H1 (cell line): ENCODE data around the gene SP5. TPM values are rescaled to one million over a fixed set of nuclear protein-coding genes. Genes with fewer than 3 reads are reported as not detected.

Experiments used
- CTCF ChIA-PET: fragments of 300-600 bp; sonication (Branson Sonifier 250); formaldehyde crosslinking; loops from one replicate; lab custom pipeline; 2021; ENCODE audit not compliant: partially characterized antibody; lab: Charles Lee
- POLR2A ChIA-PET: fragments of 300-600 bp; sonication (Branson Sonifier 250); formaldehyde crosslinking; loops from one replicate; lab custom pipeline; 2021; ENCODE audit warnings: inconsistent platforms; ENCODE audit not compliant: partially characterized antibody; lab: Charles Lee
- DNase-seq, 2 experiments: peaks; one replicate each; pipeline versions ENCODE4 v3.0.0 to v3.0.0-alpha.2; 2010 to 2022; ENCODE audit warnings: low spot score in 2 of 2, low read depth in 1 of 2, mixed read lengths in 1 of 2
- FAIRE-seq: peaks from 2 replicates; lab custom pipeline; 2011; peaks lifted over from hg19 to GRCh38; lab: Jason Lieb, UNC
- H2AFZ ChIP-seq: 2 replicates; pipeline ENCODE4 v1.8.1; 2012; ENCODE audit warnings: low read length, inconsistent platforms
- H2AK5ac ChIP-seq: 2 replicates; pipeline ENCODE4 v1.6.1; 2013; ENCODE audit warnings: low read depth, low read length
- H2BK120ac ChIP-seq: replicated peaks from 2 replicates; pipeline ENCODE3; 2013; ENCODE audit warnings: low read depth, low read length, inconsistent platforms
- H2BK12ac ChIP-seq: 2 replicates; pipeline ENCODE4 v1.6.1; 2013; ENCODE audit warnings: low read depth, low read length
- H2BK15ac ChIP-seq: 2 replicates; pipeline ENCODE4 v1.6.1; 2013; ENCODE audit warnings: low read length
- H2BK20ac ChIP-seq: 2 replicates; pipeline ENCODE4 v1.6.1; 2013; ENCODE audit warnings: low read length
- H2BK5ac ChIP-seq: 2 replicates; pipeline ENCODE4 v1.6.1; 2013; ENCODE audit warnings: low read depth, low read length
- H3K14ac ChIP-seq: 2 replicates; pipeline ENCODE4 v1.6.1; 2013; ENCODE audit warnings: inconsistent platforms; ENCODE audit not compliant: insufficient read length
- H3K18ac ChIP-seq: 2 replicates; pipeline ENCODE4 v1.6.1; 2013; ENCODE audit warnings: low read length; ENCODE audit errors: extremely low read depth
- H3K23ac ChIP-seq: 2 replicates; pipeline ENCODE4 v1.6.1; 2013; ENCODE audit warnings: inconsistent platforms; ENCODE audit not compliant: insufficient read length
- H3K23me2 ChIP-seq: 2 replicates; pipeline ENCODE4 v1.6.1; 2013; ENCODE audit warnings: low read depth, low read length
- H3K27ac ChIP-seq: 2 replicates; pipeline ENCODE4 v1.6.1; 2011; ENCODE audit warnings: low read depth, low read length, inconsistent platforms
- H3K27me3 ChIP-seq, 4 experiments: replicated peaks in 1 of 4; 1 replicate in 1 of 4; 2 replicates in 3 of 4; pipeline versions ENCODE4 v1.6.1 to v1.8.1; 2011 to 2013; ENCODE audit warnings: low read length in 3 of 4, mild to moderate bottlenecking in 3 of 4, inconsistent platforms in 2 of 4, mixed read lengths in 2 of 4, moderate library complexity in 1 of 4; ENCODE audit not compliant: control insufficient read depth in 3 of 4, insufficient read depth in 3 of 4; ENCODE audit errors: extremely low read depth in 1 of 4
- H3K36me3 ChIP-seq, 4 experiments: 2 replicates each; pipeline versions ENCODE4 v1.6.1 to v1.8.1; 2011 to 2013; ENCODE audit warnings: mild to moderate bottlenecking in 4 of 4, low read length in 3 of 4, moderate library complexity in 2 of 4, control low read depth in 1 of 4, inconsistent platforms in 1 of 4; ENCODE audit not compliant: insufficient read depth in 4 of 4, control insufficient read depth in 2 of 4
- H3K4ac ChIP-seq: replicated peaks from 2 replicates; pipeline ENCODE3; 2013; ENCODE audit warnings: low read length, low read depth, mixed read lengths, inconsistent platforms; ENCODE audit not compliant: insufficient read length
- H3K4me1 ChIP-seq, 4 experiments: replicated peaks in 1 of 4; 1 replicate in 1 of 4; 2 replicates in 3 of 4; pipeline versions ENCODE4 v1.6.1 to v1.8.1; 2011 to 2013; ENCODE audit warnings: low read length in 3 of 4, inconsistent platforms in 2 of 4, mixed read lengths in 1 of 4; ENCODE audit not compliant: insufficient read depth in 4 of 4, control insufficient read depth in 3 of 4
- H3K4me2 ChIP-seq, 2 experiments: 2 replicates each; pipeline versions ENCODE4 v1.6.1 to v1.8.1; 2011 to 2013; ENCODE audit warnings: low read depth in 2 of 2, low read length in 2 of 2, control low read depth in 1 of 2, inconsistent platforms in 1 of 2, mild to moderate bottlenecking in 1 of 2; ENCODE audit not compliant: insufficient read depth in 1 of 2
- H3K4me3 ChIP-seq, 4 experiments: fragments of 200-600, 300-600 bp in 1 of 4; sonication (generic), shearing (Covaris generic), sonication (Bioruptor Twin) in 1 of 4; 2 replicates each; pipeline versions ENCODE4 v1.5.1 to v1.8.1; 2011 to 2016; ENCODE audit warnings: low read length in 4 of 4, low read depth in 3 of 4, control low read depth in 2 of 4, inconsistent platforms in 2 of 4, mild to moderate bottlenecking in 2 of 4, mixed read lengths in 1 of 4, moderate library complexity in 1 of 4; ENCODE audit not compliant: insufficient read depth in 2 of 4; ENCODE audit errors: extremely low read depth in 1 of 4
- H3K56ac ChIP-seq: replicated peaks from 2 replicates; pipeline ENCODE3; 2013; ENCODE audit warnings: low read depth, mild to moderate bottlenecking, mixed read lengths, low read length, inconsistent platforms; ENCODE audit not compliant: insufficient read length
- H3K79me1 ChIP-seq: 2 replicates; pipeline ENCODE4 v1.6.1; 2013; ENCODE audit warnings: low read depth, low read length, control low read depth
- H3K79me2 ChIP-seq, 2 experiments: 2 replicates each; pipeline versions ENCODE4 v1.6.1 to v1.8.1; 2012 to 2013; ENCODE audit warnings: low read length in 2 of 2, mild to moderate bottlenecking in 2 of 2, inconsistent platforms in 1 of 2; ENCODE audit not compliant: insufficient read depth in 2 of 2, control insufficient read depth in 1 of 2
- H3K9ac ChIP-seq, 4 experiments: replicated peaks in 1 of 4; 1 replicate in 1 of 4; 2 replicates in 3 of 4; pipeline versions ENCODE4 v1.6.1 to v1.8.1; 2011 to 2013; ENCODE audit warnings: low read depth in 3 of 4, low read length in 3 of 4, control low read depth in 2 of 4, mild to moderate bottlenecking in 2 of 4, moderate library complexity in 2 of 4, inconsistent platforms in 1 of 4; ENCODE audit errors: extremely low read depth in 1 of 4
- H3K9me3 ChIP-seq, 2 experiments: 2 replicates each; pipeline versions ENCODE4 v1.6.1 to v1.8.1; 2012 to 2013; ENCODE audit warnings: mild to moderate bottlenecking in 2 of 2, moderate library complexity in 2 of 2, control low read depth in 1 of 2, inconsistent platforms in 1 of 2, low read depth in 1 of 2, low read length in 1 of 2, mixed read lengths in 1 of 2; ENCODE audit not compliant: insufficient read depth in 2 of 2
- H4K20me1 ChIP-seq, 2 experiments: replicated peaks in 1 of 2; 2 replicates each; pipeline versions ENCODE3 to v1.8.1; 2011 to 2013; ENCODE audit warnings: inconsistent platforms in 2 of 2, low read length in 2 of 2, mild to moderate bottlenecking in 1 of 2; ENCODE audit not compliant: insufficient read depth in 2 of 2, control insufficient read depth in 1 of 2
- H4K5ac ChIP-seq: 2 replicates; pipeline ENCODE4 v1.6.1; 2013; ENCODE audit warnings: low read length, low read depth, mixed read lengths, inconsistent platforms; ENCODE audit not compliant: insufficient read length
- H4K8ac ChIP-seq: 2 replicates; pipeline ENCODE4 v1.8.0; 2013; ENCODE audit warnings: mild to moderate bottlenecking, moderate library complexity, low read length, inconsistent platforms; ENCODE audit not compliant: insufficient read depth; ENCODE audit errors: extremely low read depth
- H4K91ac ChIP-seq: replicated peaks from 2 replicates; pipeline ENCODE3; 2013; ENCODE audit warnings: low read length, mixed read lengths, inconsistent platforms; ENCODE audit not compliant: insufficient read length
- BCL11A ChIP-seq, 2 experiments: IDR thresholded peaks; one replicate each; pipeline ENCODE4 v1.6.1; 2011; ENCODE audit warnings: low read depth in 2 of 2, low read length in 2 of 2, mild to moderate bottlenecking in 2 of 2
- CTBP2 ChIP-seq: IDR thresholded peaks from 2 replicates; pipeline ENCODE4 v1.7.0; 2011; ENCODE audit warnings: borderline replicate concordance, mild to moderate bottlenecking, moderate library complexity, mixed read lengths, low read length; ENCODE audit not compliant: insufficient read depth, insufficient read length
- EZH2 ChIP-seq: fragments of 200-600 bp; sonication (generic); IDR thresholded peaks from 2 replicates; pipeline ENCODE4 v1.7.1; 2012; ENCODE audit warnings: low read depth, mild to moderate bottlenecking, moderate library complexity, low read length, inconsistent platforms; ENCODE audit not compliant: severe bottlenecking
- KDM4A ChIP-seq: IDR thresholded peaks from one replicate; pipeline ENCODE4 v1.7.1; 2012; ENCODE audit warnings: low read depth, mild to moderate bottlenecking, moderate library complexity, low read length, inconsistent platforms; ENCODE audit not compliant: severe bottlenecking
- MAX ChIP-seq: IDR thresholded peaks from 2 replicates; pipeline ENCODE4 v1.6.1; 2012; ENCODE audit warnings: inconsistent platforms
- RNF2 ChIP-seq: fragments of 200-900, 300-1000 bp; sonication (generic); IDR thresholded peaks from 2 replicates; pipeline ENCODE4 v1.7.1; 2016; ENCODE audit warnings: borderline replicate concordance, low read depth, mild to moderate bottlenecking, antibody characterized with exemption, low read length; ENCODE audit not compliant: poor library complexity, severe bottlenecking; ENCODE audit errors: missing control alignments
- WGBS, 2 experiments: shearing (Covaris generic) in 1 of 2; methylation state at CpG; one replicate each; pipeline versions ENCODE4 v1.1.6 to v1.1.7; 2013 to 2015; ENCODE audit warnings: low lambda C conversion rate in 2 of 2, mixed read lengths in 2 of 2, inconsistent platforms in 1 of 2, low coverage in 1 of 2, missing lambda C conversion rate in 1 of 2; ENCODE audit not compliant: insufficient replicate concordance in 2 of 2, insufficient coverage in 1 of 2, insufficient read length in 1 of 2; ENCODE audit errors: extremely low coverage in 1 of 2, missing lambda C conversion rate in 1 of 2; 5-methylcytosine and 5-hydroxymethylcytosine counted together
- long read RNA-seq, 2 experiments: library from RNA in 1 of 2; library from capped mRNA in 1 of 2; stranded (forward); transcript quantifications; one replicate each; pipeline ENCODE4 v2.0.0, GENCODE V29; 2021; ENCODE audit warnings: inconsistent platforms in 1 of 2
- polyA minus RNA-seq, 3 experiments: library from RNA; depleted of rRNA, polyadenylated mRNA; stranded (reverse); fragments of >200 nt; gene quantifications; 1 replicate in 2 of 3; 2 replicates in 1 of 3; pipeline ENCODE4 v1.2.3, GENCODE V29; 2011
- polyA plus RNA-seq, 7 experiments: library from polyadenylated mRNA; depleted of rRNA in 3 of 7; stranded (reverse) in 5 of 7; unstranded in 2 of 7; fragments of >200 nt in 5 of 7; fragments of 200-250 nt in 2 of 7; gene quantifications; 1 replicate in 5 of 7; 2 replicates in 1 of 7; 4 replicates in 1 of 7; pipeline versions ENCODE4 v1.2.1 to v1.2.3, GENCODE V29; 2011 to 2013; ENCODE audit warnings: missing spikeins in 2 of 7, mixed read lengths in 2 of 7
- total RNA-seq: library from RNA; stranded (reverse); fragmentation: NEBNext Ultra II Directional; extraction: Animal tissue kit (Norgen Biotek cat#: 25700); gene quantifications from 2 replicates; pipeline ENCODE4 v1.2.1, GENCODE V29; 2021

SP5 gene
- total RNA-seq = 0.31 TPM in 1 of 2 replicates, not detected in the other
- 0.17 and 0.46 TPM in 2 replicates for polyA plus RNA-seq (2011; rRNA removed)
- polyA plus RNA-seq (2011; cell fraction: cytosol; rRNA removed) = 0.37 TPM
- 0.36 TPM for polyA plus RNA-seq (2011; cell fraction: nucleus; rRNA removed)
- 0.44 to 1.2 TPM (median 0.54 TPM) in 4 replicates for polyA plus RNA-seq (2012, experiment 1 of 2)
- 0.75 TPM for polyA plus RNA-seq (2012, experiment 2 of 2)
- 0.26 TPM for polyA plus RNA-seq (2013, experiment 1 of 2)
- polyA plus RNA-seq (2013, experiment 2 of 2) = 0.28 TPM
- not detected in 2 replicates for polyA minus RNA-seq (2011; rRNA and poly(A)+ RNA removed)
- polyA minus RNA-seq (2011; cell fraction: cytosol; rRNA and poly(A)+ RNA removed) = not detected
- not detected for polyA minus RNA-seq (2011; cell fraction: nucleus; rRNA and poly(A)+ RNA removed)
- long read RNA-seq, experiment 1, partial matches to known transcripts = 0 of 1 reads
- long read RNA-seq, experiment 1, other reads (novel, unspliced or antisense) = 1 of 1 reads
- long read RNA-seq, experiment 2 = 0 reads

GRCh38 chr2:170715062-170715931, at the start of gene SP5:
Gene SP5, plus strand, starts transcription at chr2:170715337. Its CDS starts 176 bp downstream, at chr2:170715513.
- Histone ChIP-seq H2BK5ac (0 out of 2 replicates have a peak within 1 kb of the TSS, but pooled peaks have one; percentile 16), H3K4ac (peak within 1 kb of the TSS; percentile 15), H3K56ac (no peak within 1 kb of the TSS), H3K79me2 (no peaks in the 10 kb centered on the region), H4K5ac (no peak within 1 kb of the TSS), H3K79me1 (no peaks in the 10 kb centered on the region), H2BK15ac (no peak within 1 kb of the TSS), H4K91ac (no peak within 1 kb of the TSS), H3K27ac (no peak within 1 kb of the TSS), H4K8ac (peak within 1 kb of the TSS; percentile 17), H3K9me3 (peaks cover 0 to 7% of the 10 kb centered on the region in 2 experiments; a peak in 1 of 4 replicates), H4K20me1 (peaks cover 4 to 6% of the 10 kb centered on the region in 2 experiments), H3K4me2 (peak within 1 kb of the TSS; percentile 72 to 73), H3K14ac (no peak within 1 kb of the TSS), H3K18ac (peak within 1 kb of the TSS; percentile 87), H3K27me3 (peaks cover 66 to 98% (median 93%) of the 10 kb centered on the region in 4 experiments), H3K4me1 (peaks cover 5 to 50% (median 26%) of the 10 kb centered on the region in 4 experiments), H3K36me3 (peaks cover 0 to 17% (median 0%) of the 10 kb centered on the region in 4 experiments; a peak in 2 of 8 replicates), H2BK12ac (peak within 1 kb of the TSS; percentile 9; the same call in 1 of the 2 replicates), H2AK5ac (no peak within 1 kb of the TSS), H3K9ac (no peak within 1 kb of the TSS), H2AFZ (no peak within 1 kb of the TSS), H3K23me2 (peaks cover 29% of the 10 kb centered on the region; the same call in 1 of the 2 replicates), H2BK120ac (no peak within 1 kb of the TSS), H3K23ac (no peak within 1 kb of the TSS), H3K4me3 (peak within 1 kb of the TSS; percentile 12 to 55 (median 28)), H2BK20ac (peak within 1 kb of the TSS; percentile 72; the same call in 1 of the 2 replicates)
- ChIA-PET POLR2A (no interaction called here), CTCF (interaction anchor here (1.1 to 4.1 kb wide), 10 partner anchors 11 to 480 kb away, joined by 3 to 20 read pairs (median 4); no protein-coding TSS in a partner anchor)
- 2% methylated on average over 43 of the region's 62 CpGs; no CpG with 5 or more reads in 1 of the 2 experiments for WGBS, 2 experiments
- FAIRE-seq (peak; percentile 65), DNase-seq (peak; percentile 46 to 83)
- TF ChIP-seq CTBP2 (peak; percentile 66), KDM4A (peak; percentile 31), BCL11A (IDR thresholded peaks at IDR 0.05; ENCODE audit: low read depth in 2 of 2, low read length in 2 of 2) (no peak), EZH2 (peak; percentile 72), RNF2 (peak; percentile 17), MAX (peak; percentile 43; the same call in 1 of the 2 replicates)
